SU-DHL-6 (cell line): Measurements from ENCODE around the gene GSE1.

Experiments
- H2AFZ ChIP-seq: fragments of 200-600 bp; sonication (generic); 2 replicates; pipeline ENCODE4 v1.6.1; 2014; ENCODE audit warnings: low read depth, mild to moderate bottlenecking, moderate library complexity, mixed read lengths, antibody characterized with exemption, low read length; ENCODE audit not compliant: severe bottlenecking
- H3F3A ChIP-seq: fragments of 200-600 bp; shearing (Covaris generic); 2 replicates; pipeline ENCODE4 v1.6.0; 2016; ENCODE audit warnings: antibody characterized with exemption, mild to moderate bottlenecking; ENCODE audit not compliant: insufficient read depth
- H3K27ac ChIP-seq: fragments of 200-600 bp; sonication (generic); 2 replicates; pipeline ENCODE4 v1.5.1; 2016; ENCODE audit warnings: low read depth, mild to moderate bottlenecking, low read length, moderate library complexity, mixed read lengths
- H3K27me3 ChIP-seq: fragments of 200-600 bp; sonication (generic), shearing (Covaris generic); 2 replicates; pipeline ENCODE4 v1.6.0; 2014; ENCODE audit warnings: mild to moderate bottlenecking, low read length
- H3K36me3 ChIP-seq: fragments of 200-600 bp; sonication (generic); 2 replicates; pipeline ENCODE4 v1.6.1; 2014; ENCODE audit warnings: mild to moderate bottlenecking, low read length, mixed read lengths
- H3K4me2 ChIP-seq: fragments of 300-600, 200-600 bp; shearing (Covaris generic), sonication (generic); 2 replicates; pipeline ENCODE4 v1.6.0; 2014; ENCODE audit warnings: low read length, low read depth, mild to moderate bottlenecking; ENCODE audit not compliant: poor library complexity, severe bottlenecking
- H3K4me3 ChIP-seq: fragments of 200-600 bp; sonication (generic); 2 replicates; pipeline ENCODE4 v1.5.1; 2014; ENCODE audit warnings: antibody characterized with exemption, low read length, mild to moderate bottlenecking, mixed read lengths; ENCODE audit not compliant: insufficient read depth, poor library complexity, severe bottlenecking
- H3K79me2 ChIP-seq: fragments of 200-600 bp; sonication (generic); 2 replicates; pipeline ENCODE4 v1.6.1; 2014; ENCODE audit warnings: mild to moderate bottlenecking, low read length, moderate library complexity; ENCODE audit not compliant: insufficient read depth
- H3K9ac ChIP-seq: fragments of 200-600 bp; sonication (generic); 2 replicates; pipeline ENCODE4 v1.7.0; 2014; ENCODE audit warnings: mild to moderate bottlenecking, low read length
- H3K9me2 ChIP-seq: fragments of 200-600 bp; sonication (generic); replicated peaks from 2 replicates; pipeline ENCODE4 v1.6.1; 2014; ENCODE audit warnings: low read length; ENCODE audit not compliant: insufficient read depth
- H3K9me3 ChIP-seq: fragments of 200-600 bp; sonication (generic); 2 replicates; pipeline ENCODE4 v1.6.1; 2014; ENCODE audit warnings: low read length, mixed read lengths; ENCODE audit not compliant: insufficient read depth
- H4K20me1 ChIP-seq: fragments of 200-600 bp; sonication (generic); 2 replicates; pipeline ENCODE4 v1.6.1; 2014; ENCODE audit warnings: low read depth, mild to moderate bottlenecking, antibody characterized with exemption, low read length, moderate library complexity, mixed read lengths
- EZH2phosphoT487 ChIP-seq: fragments of 200-600 bp; sonication (generic), shearing (Covaris generic); conservative IDR thresholded peaks from 2 replicates; pipeline ENCODE4 v1.6.1; 2018; ENCODE audit warnings: mild to moderate bottlenecking, antibody characterized with exemption, low read length, moderate library complexity, mixed read lengths
- TF ChIP-seq, protein P1 (sequence below): fragments of 200-600 bp; sonication (generic); IDR thresholded peaks from one replicate; pipeline ENCODE4 v1.5.1; 2017; ENCODE audit warnings: antibody characterized with exemption, mild to moderate bottlenecking, low read length, moderate library complexity; ENCODE audit not compliant: insufficient read depth, poor library complexity, severe bottlenecking

GSE1 gene

GRCh38 chr16:85631802-85632393, 18.8 kb downstream of the GSE1 start:
- Histone ChIP-seq H3K4me3 (no peak overlapping the region), H3K9me3 (no peaks in the 10 kb centered on the region), H3K9ac (no peak overlapping the region), H3K4me2 (no peak overlapping the region), H3K9me2 (no peaks in the 10 kb centered on the region), H3K79me2 (no peaks in the 10 kb centered on the region), H3K36me3 (no peaks in the 10 kb centered on the region), H3K27ac (no peak overlapping the region), H2AFZ (no peak overlapping the region), H3K27me3 (no peaks in the 10 kb centered on the region), H4K20me1 (no peaks in the 10 kb centered on the region), H3F3A (no peaks in the 10 kb centered on the region)
- TF ChIP-seq, protein P1, sequence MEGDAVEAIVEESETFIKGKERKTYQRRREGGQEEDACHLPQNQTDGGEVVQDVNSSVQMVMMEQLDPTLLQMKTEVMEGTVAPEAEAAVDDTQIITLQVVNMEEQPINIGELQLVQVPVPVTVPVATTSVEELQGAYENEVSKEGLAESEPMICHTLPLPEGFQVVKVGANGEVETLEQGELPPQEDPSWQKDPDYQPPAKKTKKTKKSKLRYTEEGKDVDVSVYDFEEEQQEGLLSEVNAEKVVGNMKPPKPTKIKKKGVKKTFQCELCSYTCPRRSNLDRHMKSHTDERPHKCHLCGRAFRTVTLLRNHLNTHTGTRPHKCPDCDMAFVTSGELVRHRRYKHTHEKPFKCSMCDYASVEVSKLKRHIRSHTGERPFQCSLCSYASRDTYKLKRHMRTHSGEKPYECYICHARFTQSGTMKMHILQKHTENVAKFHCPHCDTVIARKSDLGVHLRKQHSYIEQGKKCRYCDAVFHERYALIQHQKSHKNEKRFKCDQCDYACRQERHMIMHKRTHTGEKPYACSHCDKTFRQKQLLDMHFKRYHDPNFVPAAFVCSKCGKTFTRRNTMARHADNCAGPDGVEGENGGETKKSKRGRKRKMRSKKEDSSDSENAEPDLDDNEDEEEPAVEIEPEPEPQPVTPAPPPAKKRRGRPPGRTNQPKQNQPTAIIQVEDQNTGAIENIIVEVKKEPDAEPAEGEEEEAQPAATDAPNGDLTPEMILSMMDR: no peak
- no peak for TF ChIP-seq EZH2phosphoT487

DNA sequence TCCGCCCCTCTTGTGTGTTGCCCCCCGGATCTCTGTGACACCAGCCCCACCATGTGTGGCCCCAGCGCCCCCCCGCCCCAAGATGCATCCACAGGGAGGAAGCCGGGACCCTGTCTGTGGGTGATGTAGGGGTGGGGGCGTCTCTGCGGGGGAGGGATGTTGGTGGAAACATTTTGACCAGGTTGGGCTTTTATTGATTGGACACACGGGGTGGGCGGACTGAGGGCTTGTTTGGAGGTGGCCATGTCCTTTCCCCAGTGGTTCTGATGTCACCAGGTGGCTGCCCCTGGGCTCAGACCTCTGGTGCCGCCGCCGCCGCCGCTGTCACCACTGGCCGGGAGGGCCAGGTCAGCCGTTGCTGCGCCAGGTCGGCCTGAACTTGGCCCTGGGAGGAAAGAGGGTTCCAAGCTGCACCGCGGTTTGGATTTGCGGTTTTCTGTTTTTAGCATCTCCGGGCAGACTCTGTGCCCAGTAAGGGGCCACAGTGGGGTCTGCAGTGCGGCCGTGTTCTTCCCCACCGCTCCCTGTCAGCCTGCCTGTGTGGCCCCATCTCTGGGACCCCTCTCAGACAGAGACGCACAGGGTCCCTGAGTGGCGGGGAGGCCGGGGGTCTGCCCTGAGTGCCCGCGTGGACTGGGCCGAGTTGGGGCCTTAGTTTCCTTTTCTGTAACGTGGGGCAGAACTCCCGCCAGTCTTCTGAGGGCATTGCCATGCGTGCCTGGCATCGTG, 19.8 kb downstream of the GSE1 start:
- H3F3A ChIP-seq: no peaks in the 10 kb centered on the region
- no peaks in the 10 kb centered on the region for H3K9me2 ChIP-seq
- H3K9me3 ChIP-seq: no peaks in the 10 kb centered on the region
- H3K36me3 ChIP-seq: no peaks in the 10 kb centered on the region
- no peak overlapping the region for H3K4me3 ChIP-seq
- no peak overlapping the region for H3K9ac ChIP-seq
- no peak for TF ChIP-seq EZH2phosphoT487
- TF ChIP-seq, protein P1: no peak
- no peak overlapping the region for H3K4me2 ChIP-seq
- no peaks in the 10 kb centered on the region for H3K79me2 ChIP-seq
- no peaks in the 10 kb centered on the region for H3K27me3 ChIP-seq
- H2AFZ ChIP-seq: no peak overlapping the region
- H3K27ac ChIP-seq: no peak overlapping the region
- no peaks in the 10 kb centered on the region for H4K20me1 ChIP-seq

DNA sequence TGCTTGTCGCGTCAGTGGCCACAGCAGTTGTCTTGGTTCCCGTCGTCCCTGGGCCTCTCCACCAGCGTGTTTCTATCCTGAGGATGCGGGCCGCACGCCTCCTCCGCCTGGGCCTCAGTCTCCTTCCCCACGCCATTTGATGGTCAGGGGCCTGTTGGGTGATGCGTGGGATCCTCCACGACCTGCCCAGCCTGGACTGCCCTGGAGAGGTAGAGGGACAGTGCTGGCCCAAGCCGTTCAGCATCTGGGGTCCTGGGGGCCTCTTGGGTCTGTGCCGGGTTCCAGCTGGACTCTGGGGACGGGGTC, 20.3 kb downstream of the GSE1 start:
- Histone ChIP-seq H3K9me3 (no peaks in the 10 kb centered on the region), H3K27me3 (no peaks in the 10 kb centered on the region), H4K20me1 (no peaks in the 10 kb centered on the region), H3K9ac (no peak overlapping the region), H3F3A (no peaks in the 10 kb centered on the region), H3K27ac (no peak overlapping the region), H3K4me3 (no peak overlapping the region), H3K79me2 (no peaks in the 10 kb centered on the region), H3K36me3 (no peaks in the 10 kb centered on the region), H3K4me2 (no peak overlapping the region), H2AFZ (no peak overlapping the region), H3K9me2 (no peaks in the 10 kb centered on the region)
- TF ChIP-seq, protein P1: no peak
- no peak for TF ChIP-seq EZH2phosphoT487
